COLO668 (cell line): Measurements from ENCODE around the gene BDH1.
"Not testable (repeated sequence)": the region's sequence is repeated elsewhere in the genome, so short reads cannot be mapped to it uniquely, and the experiment has no call there.

Source experiments
- DNase-seq: peaks from one replicate; lab custom pipeline; 2025; ENCODE audit not compliant: unreplicated experiment; lab: John Stamatoyannopoulos, UW

The BDH1 gene

DNA sequence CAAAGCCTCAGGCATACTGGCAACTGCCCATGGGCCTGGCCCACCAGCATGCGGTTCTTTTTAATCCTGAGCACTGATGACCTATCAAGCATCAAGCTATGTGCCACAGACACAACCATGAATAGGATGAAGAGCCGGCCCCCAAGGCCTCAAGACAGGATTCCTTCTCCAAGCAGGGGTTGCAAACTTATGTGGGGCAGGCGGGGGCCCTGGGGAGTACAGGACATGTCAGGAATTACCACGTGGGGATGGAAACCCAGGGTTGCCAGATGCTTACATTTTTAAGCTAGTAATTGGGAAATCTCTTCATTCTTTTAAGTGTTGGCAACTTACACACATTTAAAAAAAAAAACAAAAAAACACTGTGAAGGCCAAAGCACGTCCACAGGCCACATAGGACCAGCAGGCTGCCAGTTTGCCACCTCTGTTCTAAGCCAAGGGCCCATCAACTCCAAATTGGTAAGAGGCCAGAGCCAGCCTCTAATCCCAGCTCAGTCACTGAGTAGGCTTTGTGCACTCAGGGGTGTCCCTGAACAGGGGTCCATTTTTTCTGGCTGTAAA is 32.8 kb downstream of the BDH1 start:
- DNase-seq = no peak

DNA sequence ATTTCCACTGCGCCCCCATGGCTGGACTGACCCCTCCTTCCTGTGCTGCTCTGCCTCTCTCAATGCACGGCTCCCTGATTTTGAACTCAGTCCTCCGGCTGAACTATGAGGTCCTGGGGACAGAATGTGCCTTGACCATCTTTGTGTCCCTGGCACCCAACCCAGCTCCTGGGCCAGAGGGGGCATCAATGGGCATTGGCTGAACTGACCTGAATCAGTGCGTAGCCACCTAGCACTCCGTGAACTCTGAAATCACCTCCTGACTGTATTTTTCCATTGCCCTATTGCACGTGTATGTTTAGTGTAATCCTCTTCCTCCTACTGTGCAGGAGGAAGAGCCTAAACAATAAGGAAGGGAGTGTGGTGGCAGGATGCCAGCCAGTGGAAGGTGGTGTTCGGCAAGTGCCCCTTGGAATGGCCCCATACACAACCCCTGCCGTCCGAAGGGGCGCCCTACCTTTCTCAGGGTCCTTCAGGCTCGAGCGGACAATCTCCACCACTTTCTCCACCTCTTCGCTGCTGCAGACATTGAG is 33.5 kb downstream of the BDH1 start:
- no peak for DNase-seq

DNA sequence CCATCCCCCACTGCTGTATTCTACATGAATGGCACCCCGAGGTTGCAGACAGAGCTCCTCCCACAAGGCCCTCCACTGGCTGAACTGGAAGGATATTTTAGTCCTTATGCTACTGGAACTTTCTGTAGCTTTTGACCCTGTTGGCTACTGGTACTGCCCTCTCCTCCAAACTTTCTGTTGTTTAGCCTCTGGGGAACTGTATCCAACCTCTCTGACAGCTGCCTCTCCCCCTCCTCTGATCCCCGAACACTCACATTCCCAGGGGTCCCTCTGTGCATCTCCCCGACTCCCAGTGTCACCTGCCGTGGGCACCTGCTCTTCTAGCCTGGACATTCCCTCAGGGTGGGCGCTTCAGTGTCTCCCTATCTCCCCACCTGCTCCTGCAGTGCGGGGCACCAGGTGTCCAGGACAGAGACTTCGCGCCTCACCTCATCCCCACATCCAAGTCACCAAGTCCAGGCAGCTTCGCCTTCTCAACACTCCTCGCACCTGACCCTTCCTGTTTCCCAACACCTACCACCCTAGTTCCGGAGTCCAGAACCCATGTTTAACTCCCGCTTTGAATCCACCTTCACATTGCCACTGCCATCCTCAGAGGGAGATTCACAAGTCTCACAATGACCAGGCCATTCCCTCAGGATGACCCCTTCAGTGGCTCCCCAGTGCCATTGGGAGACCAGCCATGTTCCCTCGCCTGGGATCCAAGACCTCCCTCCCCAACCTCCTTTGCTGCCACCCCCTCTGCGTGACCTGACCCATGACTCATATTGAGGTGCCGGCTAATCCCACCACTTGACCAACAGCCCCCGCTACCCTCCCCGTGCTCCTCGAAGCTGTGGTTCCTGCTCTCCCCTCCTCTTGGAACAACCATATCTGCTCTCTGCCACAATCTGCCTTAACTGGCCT is 34.2 kb downstream of the BDH1 start:
- DNase-seq = peak; percentile 21

- peak; percentile 90 for DNase-seq
Observed at GRCh38 chr3:197520311-197521276, 35.2 kb downstream of the BDH1 start.

GRCh38 chr3:197519801-197520211 is 36.0 kb downstream of the BDH1 start:
- DNase-seq = no peak

GRCh38 chr3:197518881-197519421 is 36.8 kb downstream of the BDH1 start:
- DNase-seq = no peak

DNA sequence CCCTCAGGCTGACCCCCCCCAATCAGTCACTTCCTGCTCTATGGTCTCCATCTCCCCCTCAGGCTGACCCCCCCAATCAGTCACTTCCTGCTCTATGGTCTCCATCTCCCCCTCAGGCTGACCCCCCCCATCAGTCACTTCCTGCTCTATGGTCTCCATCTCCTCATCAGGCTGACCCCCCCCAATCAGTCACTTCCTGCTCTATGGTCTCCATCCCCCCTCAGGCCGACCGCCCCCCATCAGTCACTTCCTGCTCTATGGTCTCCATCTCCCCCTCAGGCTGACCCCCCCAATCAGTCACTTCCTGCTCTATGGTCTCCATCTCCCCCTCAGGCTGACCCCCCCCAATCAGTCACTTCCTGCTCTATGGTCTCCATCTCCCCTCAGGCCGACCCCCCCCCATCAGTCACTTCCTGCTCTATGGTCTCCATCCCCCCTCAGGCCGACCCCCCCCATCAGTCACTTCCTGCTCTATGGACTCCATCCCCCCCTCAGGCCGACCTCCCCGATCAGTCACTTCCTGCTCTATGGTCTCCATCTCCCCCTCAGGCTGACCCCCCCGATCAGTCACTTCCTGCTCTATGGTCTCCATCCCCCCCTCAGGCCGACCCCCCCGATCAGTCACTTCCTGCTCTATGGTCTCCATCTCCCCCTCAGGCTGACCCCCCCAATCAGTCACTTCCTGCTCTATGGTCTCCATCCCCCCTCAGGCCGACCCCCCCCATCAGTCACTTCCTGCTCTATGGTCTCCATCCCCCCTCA is 37.7 kb downstream of the BDH1 start:
- not testable (repeated sequence) for DNase-seq

- not testable (repeated sequence) for DNase-seq
Observed at GRCh38 chr3:197516890-197517606, 38.7 kb downstream of the BDH1 start.

DNA sequence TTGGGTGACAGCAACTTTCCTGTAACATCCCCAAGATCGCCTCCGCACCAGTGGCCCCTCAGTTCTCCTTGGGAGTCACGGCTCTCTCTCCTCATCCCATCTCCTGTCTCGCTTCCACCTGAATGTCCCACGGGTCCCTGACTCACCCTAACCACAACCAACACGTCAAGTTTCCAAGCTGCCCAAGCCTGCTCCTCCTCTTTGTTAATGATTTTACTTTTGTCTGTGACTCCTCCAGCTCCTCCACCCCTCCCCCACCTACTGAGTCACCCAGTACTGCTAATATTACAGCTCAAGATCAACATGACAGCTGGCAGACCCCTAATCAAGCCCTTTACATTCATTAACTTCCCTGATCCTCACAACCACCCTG is 39.3 kb downstream of the BDH1 start:
- DNase-seq = peak; percentile 30

DNA sequence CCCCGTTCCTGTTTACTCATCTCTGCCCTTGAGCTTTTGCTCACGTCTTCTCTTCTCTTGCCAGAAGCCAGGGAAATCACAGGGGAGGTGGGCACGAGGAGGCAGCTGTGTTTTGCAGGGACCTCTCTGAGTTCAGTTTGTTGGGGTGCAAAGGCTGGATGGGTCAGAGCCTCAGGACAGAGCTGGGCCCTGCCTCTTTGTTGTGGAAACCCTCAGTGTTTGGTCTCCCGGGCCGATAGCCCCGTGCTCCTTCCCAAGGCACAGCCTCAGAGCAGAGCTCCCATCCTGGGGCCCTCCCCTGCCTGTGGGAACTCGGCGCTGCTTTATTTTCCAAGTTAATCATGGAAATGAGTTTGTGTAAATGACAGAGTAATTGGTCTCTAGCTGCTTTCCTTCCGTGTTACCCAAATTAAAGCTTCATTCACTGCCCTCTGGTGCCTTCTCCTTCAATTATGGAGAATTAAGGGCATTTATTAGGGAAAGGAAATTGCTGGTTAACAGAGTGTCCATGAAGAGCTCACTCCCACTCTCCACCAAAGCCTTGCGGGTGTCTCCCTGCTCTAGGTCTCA is 40.9 kb downstream of the BDH1 start:
- DNase-seq = no peak

- no peak for DNase-seq
Observed at GRCh38 chr3:197513953-197514785, 41.6 kb downstream of the BDH1 start.

DNA sequence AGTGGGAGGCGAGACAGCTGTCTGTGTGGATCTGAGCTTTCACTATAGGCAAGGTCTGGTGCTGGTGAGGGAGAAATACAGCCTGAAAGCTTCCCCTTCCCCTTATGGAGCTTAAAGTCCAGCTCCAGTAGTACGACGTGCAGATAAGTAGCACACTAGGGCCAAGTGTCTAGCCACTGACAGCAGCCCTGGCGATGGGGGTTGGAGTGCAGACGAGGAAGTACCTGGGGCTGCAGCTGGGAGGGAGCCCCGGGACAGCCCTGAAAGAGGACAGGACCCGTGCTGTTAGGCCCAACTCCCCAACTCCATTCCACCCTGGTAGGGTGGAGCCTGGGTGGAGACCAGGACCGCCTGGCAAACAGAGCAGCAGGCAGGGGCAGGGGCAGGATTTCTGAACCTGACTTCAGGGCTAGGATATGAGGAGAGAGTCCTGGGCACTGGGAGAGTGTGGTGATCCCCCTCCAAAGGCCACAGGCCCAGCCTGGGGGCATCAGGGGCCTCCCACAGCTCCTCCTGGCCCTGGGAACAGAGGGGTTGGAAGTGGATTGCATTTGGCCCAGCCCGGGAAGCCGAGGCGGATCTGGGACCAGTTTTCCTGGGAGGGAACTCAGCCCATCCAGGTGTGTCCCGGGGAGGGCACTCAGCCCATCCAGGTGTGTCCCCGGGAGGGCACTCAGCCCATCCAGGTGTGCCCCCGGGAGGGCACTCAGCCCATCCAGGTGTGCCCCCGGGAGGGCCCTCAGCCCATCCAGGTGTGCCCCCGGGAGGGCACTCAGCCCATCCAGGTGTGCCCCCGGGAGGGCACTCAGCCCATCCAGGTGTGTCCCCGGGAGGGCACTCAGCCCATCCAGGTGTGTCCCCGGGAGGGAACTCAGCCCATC is 42.8 kb downstream of the BDH1 start:
- no peak for DNase-seq

- DNase-seq = no peak
Observed at GRCh38 chr3:197511853-197512635, 43.7 kb downstream of the BDH1 start.

- no peak for DNase-seq
Observed at GRCh38 chr3:197511130-197511529, 44.6 kb downstream of the BDH1 start.

GRCh38 chr3:197510642-197511018 is 45.1 kb downstream of the BDH1 start:
- DNase-seq = no peak

DNA sequence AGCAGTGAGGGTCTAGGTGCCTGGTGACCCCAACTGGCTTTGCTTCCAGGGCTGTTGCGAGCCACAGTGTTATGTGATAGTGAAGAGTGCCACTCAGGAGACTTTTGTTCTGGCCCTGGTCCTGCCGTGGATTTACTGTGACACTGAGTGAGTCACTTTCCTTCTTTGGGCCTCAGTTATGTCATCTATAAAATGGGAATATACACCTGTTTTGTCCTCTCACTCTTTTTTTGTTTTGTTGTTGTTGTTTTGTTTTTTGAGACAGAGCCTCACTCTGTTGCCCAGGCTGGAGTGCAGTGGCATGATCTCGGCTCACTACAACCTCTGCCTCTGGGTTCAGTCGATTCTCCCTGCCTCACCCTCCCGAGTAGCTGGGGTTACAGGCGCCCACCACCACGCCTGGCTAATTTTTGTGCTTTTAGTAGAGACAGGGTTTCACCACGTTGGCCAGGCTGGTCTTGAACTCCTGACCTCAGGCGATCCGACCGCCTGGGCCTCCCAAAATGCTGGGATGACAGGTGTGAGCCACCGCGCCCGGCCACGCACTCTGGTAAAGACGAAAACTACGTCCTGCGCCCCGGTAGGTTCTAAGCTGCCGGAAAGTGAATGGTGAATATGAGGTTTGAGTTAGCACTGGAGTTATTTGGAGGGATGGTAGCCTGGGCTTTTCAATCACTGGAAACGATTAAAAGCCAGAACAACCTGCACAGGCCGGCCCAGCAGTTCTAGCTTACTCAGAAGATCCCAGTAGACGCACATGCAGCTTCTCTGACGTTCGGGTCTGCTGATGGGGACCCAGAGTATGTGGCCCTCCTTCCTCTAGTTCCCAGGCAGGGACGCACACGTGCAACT is 46.6 kb downstream of the BDH1 start:
- DNase-seq = no peak
